HG03439 (cell line): Measurements from ENCODE around the gene TSHZ2.
"Not testable (repeated sequence)": the region's sequence is repeated elsewhere in the genome, so short reads cannot be mapped to it uniquely, and the experiment has no call there.

Experiments
- ATAC-seq: cut with Tn5 transposase; IDR thresholded peaks from one replicate; pipeline ENCODE4 v1.9.1; 2021; ENCODE audit warnings: mild to moderate bottlenecking, moderate library complexity; ENCODE audit not compliant: unreplicated experiment

Gene TSHZ2

GRCh38 chr20:53515749-53516148 is 543.6 kb downstream of the TSHZ2 start:
- ATAC-seq: no peak

DNA sequence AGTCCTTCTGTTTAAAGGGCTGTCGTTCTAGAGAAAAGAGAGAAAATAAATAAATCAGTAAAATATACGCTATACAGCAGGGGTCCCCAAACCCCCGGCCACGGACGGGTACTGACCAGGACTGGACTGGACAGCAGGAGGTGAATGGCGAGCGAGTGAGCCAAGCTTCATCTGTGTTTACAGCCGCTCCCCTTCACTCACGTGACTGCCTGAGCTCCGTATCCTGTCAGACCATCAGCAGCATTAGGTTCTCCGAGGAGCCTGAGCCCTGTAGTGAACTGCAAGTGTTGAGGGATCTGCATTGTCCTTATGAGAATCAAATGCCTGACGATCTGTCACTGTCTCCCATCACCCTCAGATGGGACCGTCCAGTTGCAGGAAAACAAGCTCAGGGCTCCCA is 545.0 kb downstream of the TSHZ2 start:
- ATAC-seq: no peak

GRCh38 chr20:53521421-53521820 is 549.3 kb downstream of the TSHZ2 start:
- not testable (repeated sequence) for ATAC-seq

DNA sequence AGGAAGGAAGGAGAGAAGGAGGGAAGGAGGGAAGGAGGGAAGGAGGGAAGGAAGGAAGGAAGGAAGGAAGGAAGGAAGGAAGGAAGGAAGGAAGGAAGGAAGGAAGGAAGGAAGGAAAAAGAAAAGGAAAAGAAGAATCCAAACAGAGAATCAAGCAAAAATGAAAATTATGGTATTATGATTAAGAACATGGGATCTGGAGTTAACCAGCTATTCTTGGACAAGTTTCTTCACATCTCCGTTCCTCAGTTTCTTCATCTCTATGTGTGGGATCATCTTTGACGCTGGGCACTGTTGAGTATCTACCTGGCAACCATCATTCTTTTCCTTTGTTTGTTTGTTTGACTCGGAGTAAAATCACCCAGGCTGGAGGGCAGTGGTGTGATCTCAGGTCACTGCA is 549.9 kb downstream of the TSHZ2 start:
- no peak for ATAC-seq

- ATAC-seq: no peak
Observed at GRCh38 chr20:53522696-53523095, 550.5 kb downstream of the TSHZ2 start.

- ATAC-seq: not testable (repeated sequence)
Observed at GRCh38 chr20:53523615-53524014, 551.5 kb downstream of the TSHZ2 start.

DNA sequence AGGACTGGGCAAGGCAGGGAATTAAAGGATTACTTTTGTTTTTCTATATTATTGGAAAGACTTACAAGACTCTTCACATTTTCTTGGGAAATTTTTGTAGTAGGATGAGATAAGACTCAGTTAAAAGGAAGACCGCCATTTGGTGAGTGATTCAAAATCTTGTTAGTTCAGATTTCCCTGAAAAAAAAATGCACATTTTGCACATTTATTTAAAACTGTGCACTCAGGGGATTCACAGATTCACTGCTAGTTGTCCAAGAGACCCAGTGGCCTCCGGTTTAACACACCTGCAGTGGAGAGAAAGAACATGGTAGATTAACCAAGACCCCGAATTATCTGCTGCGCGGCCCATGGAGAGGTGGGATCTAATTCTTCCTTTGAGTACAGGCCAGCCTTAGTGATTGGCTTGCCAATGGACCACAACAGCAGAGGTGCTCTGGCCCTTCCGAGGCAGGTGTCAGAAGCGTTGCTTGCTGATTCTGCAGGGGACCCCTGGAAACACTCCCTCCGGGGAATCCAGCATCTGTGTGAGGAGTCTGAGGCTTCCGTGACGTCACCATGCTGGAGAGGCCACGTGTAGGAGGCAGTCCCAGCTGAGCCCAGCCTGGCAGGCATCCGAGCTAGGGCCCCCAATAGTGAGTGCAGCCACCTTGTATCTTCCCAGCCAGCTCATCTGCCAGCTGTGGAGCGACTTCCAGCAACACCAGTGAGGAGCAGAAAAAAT is 552.6 kb downstream of the TSHZ2 start:
- ATAC-seq: no peak

GRCh38 chr20:53527196-53527595 is 555.0 kb downstream of the TSHZ2 start:
- no peak for ATAC-seq

GRCh38 chr20:53529658-53530057 is 557.5 kb downstream of the TSHZ2 start:
- ATAC-seq: no peak

DNA sequence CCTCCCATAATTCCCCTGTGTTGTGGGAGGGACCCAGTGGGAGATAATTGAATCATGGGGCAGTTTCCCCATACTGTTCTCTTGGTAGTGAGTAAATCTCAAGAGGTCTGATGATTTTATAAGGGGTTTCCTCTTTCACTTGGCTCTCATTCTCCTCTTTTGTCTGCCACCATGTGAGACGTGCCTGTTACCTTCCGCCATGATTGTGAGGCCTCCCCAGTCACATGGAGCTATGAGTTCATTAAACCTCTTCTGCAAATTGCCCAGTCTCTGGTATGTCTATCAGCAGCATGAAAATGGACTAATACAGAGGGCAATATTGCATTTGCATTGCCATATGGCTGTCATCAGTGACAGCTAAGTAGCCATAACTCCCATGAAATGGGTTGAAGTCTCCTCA is 558.3 kb downstream of the TSHZ2 start:
- ATAC-seq: no peak

- not testable (repeated sequence) for ATAC-seq
Observed at GRCh38 chr20:53532654-53533312, 560.6 kb downstream of the TSHZ2 start.

- no peak for ATAC-seq
Observed at GRCh38 chr20:53533500-53533899, 561.3 kb downstream of the TSHZ2 start.

- no peak for ATAC-seq
Observed at GRCh38 chr20:53534037-53534436, 561.9 kb downstream of the TSHZ2 start.

- no peak for ATAC-seq
Observed at GRCh38 chr20:53535878-53536277, 563.7 kb downstream of the TSHZ2 start.

GRCh38 chr20:53536382-53536781 is 564.2 kb downstream of the TSHZ2 start:
- not testable (repeated sequence) for ATAC-seq

- ATAC-seq: no peak
Observed at GRCh38 chr20:53539516-53539915, 567.4 kb downstream of the TSHZ2 start.
